ENCODE measurements around the gene KCNQ4. TPM values are rescaled to one million over a fixed set of nuclear protein-coding genes. Genes with fewer than 3 reads are reported as not detected.

KCNQ4 gene
- polyA plus RNA-seq, 1 donor from 2014 or later: not detected

- Mint-ChIP-seq H3K27me3 (peaks cover 7% of the 10 kb centered on the region), H3K9me3 (peaks cover 3 to 12% (median 3%) of the 10 kb centered on the region in 3 donors), H3K4me1 (peaks cover 0 to 4% (median 0%) of the 10 kb centered on the region in 3 donors), H3K27ac (no peak overlapping the region), H3K36me3 (peaks cover 2% of the 10 kb centered on the region), H3K4me3 (no peak overlapping the region)
These were observed 88.7 kb downstream of the KCNQ4 start for GRCh38 chr1:40872276-40872675.

- Mint-ChIP-seq H3K27ac (peak overlapping the region in 1 of 3 donors; percentile 47), H3K9me3 (peaks cover 3 to 12% (median 3%) of the 10 kb centered on the region in 3 donors), H3K4me3 (no peak overlapping the region), H3K4me1 (peaks cover 0 to 4% (median 0%) of the 10 kb centered on the region in 3 donors), H3K36me3 (peaks cover 2% of the 10 kb centered on the region), H3K27me3 (peaks cover 7% of the 10 kb centered on the region)
These were observed 90.4 kb downstream of the KCNQ4 start for GRCh38 chr1:40873863-40874472.

GRCh38 chr1:40876436-40876761, 92.8 kb downstream of the KCNQ4 start:
- Mint-ChIP-seq H3K9me3 (peaks cover 0 to 5% (median 3%) of the 10 kb centered on the region in 3 donors), H3K27ac (no peak overlapping the region), H3K4me1 (peaks cover 0 to 3% (median 0%) of the 10 kb centered on the region in 3 donors), H3K4me3 (no peak overlapping the region), H3K36me3 (peaks cover 3% of the 10 kb centered on the region), H3K27me3 (peaks cover 7% of the 10 kb centered on the region)

- H3K36me3 Mint-ChIP-seq: peaks cover 3% of the 10 kb centered on the region
- H3K27me3 Mint-ChIP-seq: peaks cover 7% of the 10 kb centered on the region
- H3K4me3 Mint-ChIP-seq: no peak overlapping the region
- H3K9me3 Mint-ChIP-seq: peaks cover 0 to 5% (median 3%) of the 10 kb centered on the region in 3 donors
- H3K4me1 Mint-ChIP-seq: peaks cover 0 to 3% (median 0%) of the 10 kb centered on the region in 3 donors
- H3K27ac Mint-ChIP-seq: no peak overlapping the region
These were observed 93.3 kb downstream of the KCNQ4 start for GRCh38 chr1:40876891-40877290.

- Mint-ChIP-seq H3K9me3 (peaks cover under 1 to 5% (median 5%) of the 10 kb centered on the region in 3 donors), H3K36me3 (peaks cover 3% of the 10 kb centered on the region)
These were observed 94.1 kb downstream of the KCNQ4 start for GRCh38 chr1:40877698-40878097.

GRCh38 chr1:40878906-40879305, 95.3 kb downstream of the KCNQ4 start:
- Mint-ChIP-seq H3K4me3 (no peak overlapping the region), H3K4me1 (peaks cover 0 to 3% (median 0%) of the 10 kb centered on the region in 3 donors), H3K27me3 (peaks cover 15% of the 10 kb centered on the region), H3K9me3 (peaks cover 2 to 8% (median 5%) of the 10 kb centered on the region in 3 donors), H3K36me3 (peaks cover 3% of the 10 kb centered on the region), H3K27ac (no peak overlapping the region)

More at GRCh38 chr1:40877698-40878097, 94.1 kb downstream of the KCNQ4 start:
- Mint-ChIP-seq H3K4me3 (no peak overlapping the region), H3K27me3 (peaks cover 9% of the 10 kb centered on the region), H3K27ac (no peak overlapping the region), H3K4me1 (peaks cover 0 to 3% (median 0%) of the 10 kb centered on the region in 3 donors)

- H3K36me3 Mint-ChIP-seq: peaks cover 3% of the 10 kb centered on the region
- H3K27me3 Mint-ChIP-seq: peaks cover 15% of the 10 kb centered on the region
- peaks cover 0 to 3% (median 0%) of the 10 kb centered on the region in 3 donors for H3K4me1 Mint-ChIP-seq
- H3K4me3 Mint-ChIP-seq: peak overlapping the region in 1 of 4 donors; percentile 28
- no peak overlapping the region for H3K27ac Mint-ChIP-seq
- peaks cover 2 to 8% (median 5%) of the 10 kb centered on the region in 3 donors for H3K9me3 Mint-ChIP-seq
These were observed 96.0 kb downstream of the KCNQ4 start for GRCh38 chr1:40879482-40880175.

GRCh38 chr1:40880813-40881549, 97.4 kb downstream of the KCNQ4 start:
- Mint-ChIP-seq H3K9me3 (peaks cover 2 to 6% (median 2%) of the 10 kb centered on the region in 3 donors), H3K4me1 (no peaks in the 10 kb centered on the region), H3K36me3 (peaks cover 7% of the 10 kb centered on the region), H3K4me3 (no peak overlapping the region), H3K27ac (no peak overlapping the region), H3K27me3 (peaks cover 27% of the 10 kb centered on the region)

- H3K4me1 Mint-ChIP-seq: no peaks in the 10 kb centered on the region
- no peak overlapping the region for H3K4me3 Mint-ChIP-seq
- peaks cover 5% of the 10 kb centered on the region for H3K36me3 Mint-ChIP-seq
- H3K9me3 Mint-ChIP-seq: peaks cover 0 to 6% (median 2%) of the 10 kb centered on the region in 3 donors
- peaks cover 45% of the 10 kb centered on the region for H3K27me3 Mint-ChIP-seq
- H3K27ac Mint-ChIP-seq: peak overlapping the region in 1 of 3 donors; percentile 24
These were observed 100.6 kb downstream of the KCNQ4 start for GRCh38 chr1:40884055-40884795.

GRCh38 chr1:40886318-40887011, 102.9 kb downstream of the KCNQ4 start:
- Mint-ChIP-seq H3K27me3 (peaks cover 49% of the 10 kb centered on the region), H3K4me3 (no peak overlapping the region), H3K27ac (no peak overlapping the region), H3K9me3 (peaks cover 0 to 6% (median 3%) of the 10 kb centered on the region in 3 donors), H3K36me3 (peaks cover 4% of the 10 kb centered on the region), H3K4me1 (no peaks in the 10 kb centered on the region)

GRCh38 chr1:40887012-40887378, 103.4 kb downstream of the KCNQ4 start:
- H3K27me3 Mint-ChIP-seq: peaks cover 50% of the 10 kb centered on the region

GRCh38 chr1:40887652-40888051, 104.1 kb downstream of the KCNQ4 start:
- Mint-ChIP-seq H3K4me1 (no peaks in the 10 kb centered on the region), H3K4me3 (no peak overlapping the region), H3K36me3 (peaks cover 4% of the 10 kb centered on the region), H3K27me3 (peaks cover 47% of the 10 kb centered on the region), H3K27ac (no peak overlapping the region), H3K9me3 (peaks cover 0 to 4% (median 3%) of the 10 kb centered on the region in 3 donors)

More at GRCh38 chr1:40887012-40887378, 103.4 kb downstream of the KCNQ4 start:
- Mint-ChIP-seq H3K4me1 (no peaks in the 10 kb centered on the region), H3K4me3 (no peak overlapping the region), H3K27ac (no peak overlapping the region), H3K9me3 (peaks cover 0 to 6% (median 3%) of the 10 kb centered on the region in 3 donors), H3K36me3 (peaks cover 4% of the 10 kb centered on the region)

Measured in IgD-negative memory B cell (primary cell).